NCI-H446 (cell line): ENCODE measurements around the gene CARTPT.

Experiments
- DNase-seq, 2 experiments: peaks; one replicate each; lab custom pipeline; 2025; lab: John Stamatoyannopoulos, UW

Gene CARTPT

GRCh38 chr5:71737931-71738539, 19.0 kb downstream of the CARTPT start:
- no peak for DNase-seq

- no peak for DNase-seq
Measured at GRCh38 chr5:71738662-71739361, 19.7 kb downstream of the CARTPT start.

DNA sequence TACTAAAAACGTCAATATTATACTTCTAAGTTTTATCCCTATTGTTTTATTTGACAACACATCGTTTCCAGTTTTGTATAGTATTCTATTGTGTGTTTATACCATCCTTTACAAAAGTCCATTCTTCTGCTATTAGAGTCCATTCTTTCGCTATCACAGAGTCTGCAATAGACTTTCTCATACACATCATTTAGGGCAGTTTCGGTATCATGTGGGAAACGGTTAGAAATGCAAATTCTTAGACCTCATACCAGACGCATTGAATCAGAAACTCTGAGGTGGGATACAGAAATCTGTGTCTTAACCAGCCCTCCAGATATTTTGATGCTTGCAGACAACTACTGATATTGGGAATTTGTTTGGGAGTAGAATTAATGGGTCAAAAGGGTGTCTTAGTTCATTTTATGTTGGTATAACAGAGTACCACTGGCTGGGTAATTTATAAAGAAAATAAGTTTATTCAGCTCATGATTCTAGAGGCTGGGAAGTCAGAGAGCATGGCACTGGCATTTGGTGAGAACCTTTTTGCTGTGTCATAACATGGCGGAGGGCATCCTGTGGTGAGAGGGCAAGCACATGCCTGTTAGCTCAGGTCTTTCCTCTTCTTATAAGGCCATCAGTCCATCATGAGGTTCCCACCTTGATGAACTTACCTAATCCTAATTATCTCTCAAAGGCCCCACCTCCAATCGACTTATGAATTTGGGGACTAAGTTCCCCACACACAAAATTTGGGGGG, 21.1 kb downstream of the CARTPT start:
- no peak for DNase-seq

DNA sequence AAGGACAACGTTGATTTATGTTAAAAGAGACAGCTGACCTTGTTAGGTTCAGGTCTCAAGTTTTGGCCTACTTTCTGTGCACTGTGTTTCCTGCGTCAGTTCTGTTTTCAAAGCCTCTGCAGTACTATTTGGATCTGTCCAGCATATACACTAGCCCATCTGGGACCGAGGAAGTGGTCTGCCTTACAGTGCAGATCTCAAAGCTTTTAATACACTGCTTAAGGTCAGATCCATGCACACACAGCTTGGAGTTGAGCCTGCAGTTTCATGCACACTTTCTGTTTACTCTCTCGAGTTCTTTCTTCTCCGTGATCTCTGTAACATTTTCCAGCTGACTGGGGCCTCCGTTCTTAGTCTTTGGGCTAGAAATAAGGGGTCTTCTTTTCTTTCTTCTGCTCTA, 24.1 kb downstream of the CARTPT start:
- no peak for DNase-seq

- no peak for DNase-seq
Measured at GRCh38 chr5:71744009-71744790, 25.1 kb downstream of the CARTPT start.

DNA sequence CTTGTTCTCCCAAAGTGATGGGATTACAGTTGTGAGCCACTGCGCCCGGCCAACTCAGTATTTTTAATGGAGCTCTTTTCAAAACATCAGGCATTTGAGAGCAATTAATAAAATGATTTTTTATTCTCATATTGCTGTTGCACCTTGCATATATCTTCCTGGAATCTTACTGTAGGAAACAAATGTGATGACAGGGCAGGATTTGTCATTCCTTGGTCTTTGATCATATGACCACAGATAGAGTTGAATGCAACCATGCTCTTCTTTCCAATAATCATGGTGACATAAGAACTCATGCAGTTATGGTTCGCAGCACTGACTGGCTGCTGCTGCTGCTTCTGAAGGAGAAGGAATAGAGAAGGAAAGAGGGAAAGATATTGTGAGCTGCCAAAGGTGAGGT, 28.1 kb downstream of the CARTPT start:
- no peak for DNase-seq

GRCh38 chr5:71748360-71748759, 29.3 kb downstream of the CARTPT start:
- DNase-seq = no peak

- DNase-seq = no peak
Measured at GRCh38 chr5:71751422-71751821, 32.3 kb downstream of the CARTPT start.

GRCh38 chr5:71752441-71753190, 33.5 kb downstream of the CARTPT start:
- DNase-seq = no peak

DNA sequence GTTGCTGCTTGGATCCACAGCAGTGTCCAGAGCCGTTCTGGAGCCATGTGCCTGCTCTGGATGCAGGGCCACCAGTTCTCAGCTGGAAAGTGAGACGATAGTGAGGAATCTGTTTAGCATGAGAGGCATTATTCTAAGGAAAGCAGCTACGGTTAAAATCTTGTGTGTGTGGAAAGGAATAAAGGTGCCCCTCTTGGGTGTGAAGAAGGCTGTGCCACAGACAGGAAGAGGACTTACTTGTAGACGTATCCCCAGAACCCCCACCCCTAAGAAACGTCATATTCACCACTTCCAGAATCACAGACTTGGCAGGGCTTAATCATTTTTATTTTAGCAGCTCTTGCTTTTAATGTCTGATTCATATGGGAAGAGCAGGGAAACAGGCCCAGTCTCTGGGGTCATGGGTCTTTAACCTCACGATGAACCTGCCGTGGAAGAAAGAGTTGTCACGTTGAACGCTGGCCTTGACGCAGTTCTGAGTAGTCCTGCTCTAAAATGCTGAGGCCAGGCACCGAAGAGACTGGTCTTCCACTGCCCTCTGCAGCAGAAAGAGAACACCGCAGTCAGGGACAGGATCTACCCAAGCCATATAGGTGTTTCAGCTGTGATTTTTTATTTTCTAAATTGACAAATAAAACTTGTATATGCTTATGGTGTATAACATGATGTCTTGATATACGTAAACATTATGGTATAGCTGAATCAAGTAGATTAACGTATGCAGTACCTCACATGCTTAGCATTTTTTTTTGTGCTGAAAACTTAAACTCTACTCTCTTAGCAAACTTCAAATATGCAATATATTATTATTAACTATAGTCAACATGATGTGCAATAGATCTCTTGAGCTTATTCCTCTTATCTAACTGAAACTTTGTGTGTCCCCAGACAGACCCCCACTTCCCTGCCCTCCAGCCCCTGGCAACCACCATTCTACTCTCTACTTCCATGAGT, 38.8 kb downstream of the CARTPT start:
- DNase-seq = peak; percentile 55 to 77

- DNase-seq = no peak
Measured at GRCh38 chr5:71762826-71763225, 43.8 kb downstream of the CARTPT start.

GRCh38 chr5:71767661-71768060, 48.6 kb downstream of the CARTPT start:
- DNase-seq = no peak

- DNase-seq = no peak
Measured at GRCh38 chr5:71769287-71769686, 50.2 kb downstream of the CARTPT start.

GRCh38 chr5:71770381-71770780, 51.3 kb downstream of the CARTPT start:
- DNase-seq = no peak
